K562 treated with DMSO at 1 percent for 48 hours (cell line): Measurements from ENCODE around the gene DNAJC2. TPM values are rescaled to one million over a fixed set of nuclear protein-coding genes. Genes with fewer than 3 reads are reported as not detected.

Source experiments
- total RNA-seq: library from RNA; unstranded; fragments of 300-600 nt; gene quantifications from 2 replicates; pipeline ENCODE4 v1.2.3, GENCODE V29; 2022; ENCODE audit warnings: low replicate concordance; ENCODE audit errors: extremely low read depth

The DNAJC2 gene
- not detected in 2 replicates for total RNA-seq

GRCh38 chr7:103344453-103345149, at the start of gene DNAJC2:
TSS of gene DNAJC2 (minus strand) at chr7:103344767. CDS start at chr7:103344622, 145 bp downstream.

GRCh38 chr7:103347507-103348267, 3.1 kb upstream of the DNAJC2 start, which contains the start of gene PSMC2:
TSS of gene PSMC2 (plus strand) at chr7:103347643. CDS start at chr7:103347712, 69 bp downstream.

GRCh38 chr7:103296901-103297836, 47.4 kb downstream of the DNAJC2 start, which contains the start of gene PMPCB:
TSS of gene PMPCB (plus strand) at chr7:103297435. CDS start at chr7:103297460, 25 bp downstream.

Other genes with a start within 250 kb of the DNAJC2 start
- gene NAPEPLD, start 195.7 kb downstream of the DNAJC2 start, total RNA-seq: not detected in 2 replicates
- gene PMPCB, start 47.3 kb downstream of the DNAJC2 start, total RNA-seq: not detected in 2 replicates
- not detected in 2 replicates for gene PSMC2, start 2.9 kb upstream of the DNAJC2 start, total RNA-seq
- gene SLC26A5, start 101.4 kb upstream of the DNAJC2 start, total RNA-seq: not detected in 2 replicates